ENCODE data around the gene DAB2IP.
"Not testable (repeated sequence)": the region's sequence is repeated elsewhere in the genome, so short reads cannot be mapped to it uniquely, and the experiment has no call there.

Gene DAB2IP

GRCh38 chr9:121731919-121732318, 80.5 kb downstream of the DAB2IP start:
- no peak for DNase-seq

- DNase-seq: no peak
Observed at GRCh38 chr9:121732389-121732788, 81.0 kb downstream of the DAB2IP start.

- DNase-seq: no peak
Observed at GRCh38 chr9:121732886-121733285, 81.5 kb downstream of the DAB2IP start.

GRCh38 chr9:121734465-121734864, 83.0 kb downstream of the DAB2IP start:
- no peak for DNase-seq

GRCh38 chr9:121735065-121735792, 83.8 kb downstream of the DAB2IP start:
- DNase-seq: no peak

- DNase-seq: no peak
Observed at GRCh38 chr9:121735793-121736770, 84.6 kb downstream of the DAB2IP start.

- DNase-seq: no peak
Observed at GRCh38 chr9:121736934-121737462, 85.6 kb downstream of the DAB2IP start.

- no peak for DNase-seq
Observed at GRCh38 chr9:121737481-121737931, 86.1 kb downstream of the DAB2IP start.

GRCh38 chr9:121738411-121738810, 87.0 kb downstream of the DAB2IP start:
- no peak for DNase-seq

GRCh38 chr9:121738968-121739367, 87.5 kb downstream of the DAB2IP start:
- no peak for DNase-seq

- no peak for DNase-seq
Observed at GRCh38 chr9:121739971-121740370, 88.5 kb downstream of the DAB2IP start.

GRCh38 chr9:121741228-121741918, 89.9 kb downstream of the DAB2IP start:
- no peak for DNase-seq

- not testable (repeated sequence) for DNase-seq
Observed at GRCh38 chr9:121741919-121742283, 90.5 kb downstream of the DAB2IP start.

- DNase-seq: no peak
Observed at GRCh38 chr9:121742923-121743322, 91.5 kb downstream of the DAB2IP start.

- DNase-seq: no peak
Observed at GRCh38 chr9:121743441-121744001, 92.1 kb downstream of the DAB2IP start.

GRCh38 chr9:121744002-121744686, 92.7 kb downstream of the DAB2IP start:
- peak in 3 of 6 experiments; percentile 16 to 48 (median 34) for DNase-seq

GRCh38 chr9:121744687-121745395, 93.4 kb downstream of the DAB2IP start:
- DNase-seq: no peak

GRCh38 chr9:121745396-121745695, 93.9 kb downstream of the DAB2IP start:
- DNase-seq: no peak

- DNase-seq: no peak
Observed at GRCh38 chr9:121746411-121746810, 95.0 kb downstream of the DAB2IP start.

- DNase-seq: no peak
Observed at GRCh38 chr9:121746866-121747265, 95.4 kb downstream of the DAB2IP start.

- peak in 2 of 6 experiments; percentile 20 to 42 for DNase-seq
Observed at GRCh38 chr9:121748074-121748473, 96.6 kb downstream of the DAB2IP start.
